ENCODE data around the gene SLC66A2. TPM values are rescaled to one million over a fixed set of nuclear protein-coding genes. Genes with fewer than 3 reads are reported as not detected.
A peak's percentile ranks its signal among the peaks of the same experiment; 100 is the strongest.

SLC66A2 gene
- total and polyA plus RNA-seq, 2 of the 13 experiments (the other 11 are each of a cell fraction or from before 2014, with no cell fraction given), result 33.5 to 41.9 TPM

GRCh38 chr18:79988071-79988450 is 36.6 kb upstream of the SLC66A2 start (continued):
- TF ChIP-seq RERE (CRISPR knock-in tag; IDR thresholded peaks at IDR 0.05; ENCODE audit: low read depth) (no peak), MAZ (IDR thresholded peaks at IDR 0.05; ENCODE audit: borderline replicate concordance, low read depth, low read length) (0 out of 2 replicates have a peak, but pooled peaks have one; percentile 1), MAZ (CRISPR knock-in tag; IDR thresholded peaks at IDR 0.05; ENCODE audit: low read depth) (peak; percentile 87; the same call in 1 of the 2 replicates), AHR (CRISPR knock-in tag; IDR thresholded peaks at IDR 0.05) (peak; percentile 13; the same call in 1 of the 2 replicates), STAT5B (CRISPR knock-in tag; IDR thresholded peaks at IDR 0.05) (no peak), STAG1 (CRISPR knock-in tag; IDR thresholded peaks at IDR 0.05) (peak; percentile 51), THAP7 (CRISPR knock-in tag; IDR thresholded peaks at IDR 0.05) (no peak; the same call in 1 of the 2 replicates), SNAPC2 (CRISPR knock-in tag; IDR thresholded peaks at IDR 0.05) (peak; percentile 47; the same call in 1 of the 2 replicates), TCF7 (IDR thresholded peaks at IDR 0.05; ENCODE audit: low read depth) (no peak), ZNF10 (CRISPR knock-in tag; IDR thresholded peaks at IDR 0.05; ENCODE audit: borderline replicate concordance, low read depth) (no peak), CTCF (CRISPR knock-in tag; IDR thresholded peaks at IDR 0.05) (peak; percentile 73), DRAP1 (CRISPR knock-in tag; IDR thresholded peaks at IDR 0.05) (no peak), SIX4 (CRISPR knock-in tag; IDR thresholded peaks at IDR 0.05) (0 out of 2 replicates have a peak, but pooled peaks have one; percentile 4)
- TF ChIP-seq, protein P1, sequence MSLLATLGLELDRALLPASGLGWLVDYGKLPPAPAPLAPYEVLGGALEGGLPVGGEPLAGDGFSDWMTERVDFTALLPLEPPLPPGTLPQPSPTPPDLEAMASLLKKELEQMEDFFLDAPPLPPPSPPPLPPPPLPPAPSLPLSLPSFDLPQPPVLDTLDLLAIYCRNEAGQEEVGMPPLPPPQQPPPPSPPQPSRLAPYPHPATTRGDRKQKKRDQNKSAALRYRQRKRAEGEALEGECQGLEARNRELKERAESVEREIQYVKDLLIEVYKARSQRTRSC (CRISPR knock-in tag; IDR thresholded peaks at IDR 0.05; ENCODE audit: low read depth), result 0 out of 2 replicates have a peak, but pooled peaks have one; percentile 38
- TF ChIP-seq, protein P2, sequence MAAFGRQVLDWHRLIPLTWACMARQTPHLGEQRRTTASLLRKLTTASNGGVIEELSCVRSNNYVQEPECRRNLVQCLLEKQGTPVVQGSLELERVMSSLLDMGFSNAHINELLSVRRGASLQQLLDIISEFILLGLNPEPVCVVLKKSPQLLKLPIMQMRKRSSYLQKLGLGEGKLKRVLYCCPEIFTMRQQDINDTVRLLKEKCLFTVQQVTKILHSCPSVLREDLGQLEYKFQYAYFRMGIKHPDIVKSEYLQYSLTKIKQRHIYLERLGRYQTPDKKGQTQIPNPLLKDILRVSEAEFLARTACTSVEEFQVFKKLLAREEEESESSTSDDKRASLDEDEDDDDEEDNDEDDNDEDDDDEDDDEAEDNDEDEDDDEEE (CRISPR knock-in tag; IDR thresholded peaks at IDR 0.05), result no peak
- TF ChIP-seq, protein P3, sequence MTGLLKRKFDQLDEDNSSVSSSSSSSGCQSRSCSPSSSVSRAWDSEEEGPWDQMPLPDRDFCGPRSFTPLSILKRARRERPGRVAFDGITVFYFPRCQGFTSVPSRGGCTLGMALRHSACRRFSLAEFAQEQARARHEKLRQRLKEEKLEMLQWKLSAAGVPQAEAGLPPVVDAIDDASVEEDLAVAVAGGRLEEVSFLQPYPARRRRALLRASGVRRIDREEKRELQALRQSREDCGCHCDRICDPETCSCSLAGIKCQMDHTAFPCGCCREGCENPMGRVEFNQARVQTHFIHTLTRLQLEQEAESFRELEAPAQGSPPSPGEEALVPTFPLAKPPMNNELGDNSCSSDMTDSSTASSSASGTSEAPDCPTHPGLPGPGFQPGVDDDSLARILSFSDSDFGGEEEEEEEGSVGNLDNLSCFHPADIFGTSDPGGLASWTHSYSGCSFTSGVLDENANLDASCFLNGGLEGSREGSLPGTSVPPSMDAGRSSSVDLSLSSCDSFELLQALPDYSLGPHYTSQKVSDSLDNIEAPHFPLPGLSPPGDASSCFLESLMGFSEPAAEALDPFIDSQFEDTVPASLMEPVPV (CRISPR knock-in tag; IDR thresholded peaks at IDR 0.05), result 0 out of 2 replicates have a peak, but pooled peaks have one; percentile 38
